GM12878 (cell line): Measurements from ENCODE around the gene LRTM2.

Experiments used
- BCL11A ChIP-seq: IDR thresholded peaks from 2 replicates; pipeline ENCODE4 v1.6.1; 2011; ENCODE audit warnings: low read depth, low read length
- CTCF ChIP-seq, 3 experiments: IDR thresholded peaks in 2 of 3; conservative IDR thresholded peaks in 1 of 3; 2 replicates each; pipeline ENCODE4 v1.5.1; 2011; ENCODE audit warnings: low read depth in 3 of 3, low read length in 3 of 3, mild to moderate bottlenecking in 3 of 3, control low read depth in 2 of 3, moderate library complexity in 2 of 3, inconsistent platforms in 1 of 3, mixed read lengths in 1 of 3; ENCODE audit not compliant: control insufficient read depth in 2 of 3, insufficient read depth in 1 of 3; ENCODE audit errors: extremely low read depth in 1 of 3
- EZH2 ChIP-seq: IDR thresholded peaks from 2 replicates; pipeline ENCODE4 v1.6.1; 2012; ENCODE audit warnings: low read depth, mild to moderate bottlenecking, control low read depth, inconsistent platforms, low read length, borderline replicate concordance; ENCODE audit not compliant: control insufficient read depth
- GABPA ChIP-seq: IDR thresholded peaks from 2 replicates; pipeline ENCODE4 v1.6.1; 2014; ENCODE audit warnings: antibody characterized with exemption, low read depth, mild to moderate bottlenecking, inconsistent platforms
- HDAC2 ChIP-seq: fragments of 200-600 bp; sonication (generic); IDR thresholded peaks from 2 replicates; pipeline ENCODE4 v1.6.1; 2017
- HDGF ChIP-seq: fragments of 450-650 bp; IDR thresholded peaks from 2 replicates; pipeline ENCODE4 v1.6.1; 2016; ENCODE audit warnings: antibody characterized with exemption
- MAX ChIP-seq: IDR thresholded peaks from 2 replicates; pipeline ENCODE4 v1.6.1; 2012; ENCODE audit warnings: low read depth, low read length, improper control_type of control experiment
- POLR2A ChIP-seq: IDR thresholded peaks from 2 replicates; pipeline ENCODE4 v1.6.1; 2011; ENCODE audit warnings: low read depth, mild to moderate bottlenecking, low read length
- POLR2AphosphoS5 ChIP-seq: IDR thresholded peaks from 2 replicates; pipeline ENCODE4 v1.6.1; 2011; ENCODE audit warnings: mild to moderate bottlenecking, low read length, inconsistent platforms
- RAD51 ChIP-seq: fragments of 450-650 bp; IDR thresholded peaks from 2 replicates; pipeline ENCODE4 v1.6.1; 2016; ENCODE audit warnings: moderate library complexity, mild to moderate bottlenecking, inconsistent platforms
- TF ChIP-seq, protein P1 (sequence below): fragments of 450-650 bp; IDR thresholded peaks from 2 replicates; pipeline ENCODE4 v1.6.1; 2018; ENCODE audit warnings: borderline replicate concordance, mild to moderate bottlenecking; ENCODE audit not compliant: partially characterized antibody

DNA sequence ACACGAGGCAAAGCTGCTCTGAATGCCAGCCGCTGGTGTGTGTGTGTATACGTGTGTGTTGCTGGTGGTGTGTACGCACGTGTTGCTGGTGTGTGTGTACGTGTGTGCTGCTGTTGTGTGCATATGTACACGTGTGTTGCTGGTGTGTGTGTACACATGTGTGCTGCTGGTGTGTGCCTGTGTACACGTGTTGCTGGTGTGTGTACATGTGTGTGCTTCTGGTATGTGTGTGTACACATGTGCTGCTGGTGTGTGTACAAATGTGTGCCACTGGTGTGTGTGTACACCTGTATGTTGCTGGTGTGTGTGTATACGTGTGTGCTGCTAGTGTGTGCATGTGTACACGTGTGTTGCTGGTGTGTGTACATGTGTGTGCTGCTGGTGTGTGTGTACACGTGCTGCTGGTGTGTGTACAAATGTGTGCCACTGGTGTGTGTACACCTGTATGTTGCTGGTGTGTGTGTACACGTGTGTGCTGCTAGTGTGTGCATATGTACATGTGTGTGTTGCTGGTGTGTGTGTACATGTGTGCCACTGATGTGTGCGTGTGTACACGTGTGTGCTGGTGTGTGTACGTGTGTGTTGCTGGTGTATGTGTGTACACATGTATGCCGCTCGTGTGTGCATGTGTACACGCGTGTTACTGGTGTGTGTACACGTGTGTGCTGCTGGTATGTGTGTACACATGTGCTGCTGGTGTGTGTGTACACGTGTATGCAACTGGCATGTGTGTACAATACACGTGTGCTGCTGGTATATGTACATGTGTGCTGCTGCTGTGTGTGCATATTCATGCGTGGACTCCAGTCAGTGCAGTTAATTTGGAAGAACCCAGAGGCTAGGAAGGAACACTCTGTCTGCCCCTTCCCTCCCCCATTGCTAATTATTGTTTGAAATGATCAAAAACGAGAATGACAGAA, 50.9 kb downstream of the LRTM2 start:
- TF ChIP-seq CTCF (IDR thresholded peaks at IDR 0.05 in 2 of 3, conservative IDR thresholded peaks at IDR 0.05 in 1 of 3; ENCODE audit: control insufficient read depth in 2 of 3, extremely low read depth in 1 of 3, insufficient read depth in 1 of 3, low read depth in 3 of 3, low read length in 3 of 3), result no peak
- TF ChIP-seq BCL11A, result no peak
- TF ChIP-seq POLR2AphosphoS5, result no peak
- TF ChIP-seq HDGF, result no peak
- TF ChIP-seq HDAC2, result no peak
- no peak for TF ChIP-seq POLR2A
- TF ChIP-seq GABPA, result no peak
- TF ChIP-seq MAX, result no peak
- no peak for TF ChIP-seq RAD51
- TF ChIP-seq EZH2, result no peak
- TF ChIP-seq, protein P1, sequence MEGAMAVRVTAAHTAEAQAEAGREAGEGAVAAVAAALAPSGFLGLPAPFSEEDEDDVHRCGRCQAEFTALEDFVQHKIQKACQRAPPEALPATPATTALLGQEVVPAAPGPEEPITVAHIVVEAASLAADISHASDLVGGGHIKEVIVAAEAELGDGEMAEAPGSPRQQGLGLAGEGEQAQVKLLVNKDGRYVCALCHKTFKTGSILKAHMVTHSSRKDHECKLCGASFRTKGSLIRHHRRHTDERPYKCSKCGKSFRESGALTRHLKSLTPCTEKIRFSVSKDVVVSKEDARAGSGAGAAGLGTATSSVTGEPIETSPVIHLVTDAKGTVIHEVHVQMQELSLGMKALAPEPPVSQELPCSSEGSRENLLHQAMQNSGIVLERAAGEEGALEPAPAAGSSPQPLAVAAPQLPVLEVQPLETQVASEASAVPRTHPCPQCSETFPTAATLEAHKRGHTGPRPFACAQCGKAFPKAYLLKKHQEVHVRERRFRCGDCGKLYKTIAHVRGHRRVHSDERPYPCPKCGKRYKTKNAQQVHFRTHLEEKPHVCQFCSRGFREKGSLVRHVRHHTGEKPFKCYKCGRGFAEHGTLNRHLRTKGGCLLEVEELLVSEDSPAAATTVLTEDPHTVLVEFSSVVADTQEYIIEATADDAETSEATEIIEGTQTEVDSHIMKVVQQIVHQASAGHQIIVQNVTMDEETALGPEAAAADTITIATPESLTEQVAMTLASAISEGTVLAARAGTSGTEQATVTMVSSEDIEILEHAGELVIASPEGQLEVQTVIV, result no peak
